ENCODE results near the gene PCDH12. TPM values are rescaled to one million over a fixed set of nuclear protein-coding genes. Genes with fewer than 3 reads are reported as not detected.

Gene PCDH12
- total RNA-seq, 2 donors from 2014 or later = not detected

GRCh38 chr5:141947316-141947715 lies 10.7 kb downstream of the PCDH12 start:
- no peak for TF ChIP-seq CTCF (conservative IDR thresholded peaks at IDR 0.05)
- no peak overlapping the region for H3K27ac Mint-ChIP-seq
- H3K27ac ChIP-seq (ENCODE audit: low read depth, low read length) = no peak overlapping the region
- no peaks in the 10 kb centered on the region for H3K36me3 Mint-ChIP-seq (ENCODE audit: low read depth)
- H3K9me3 Mint-ChIP-seq = no peaks in the 10 kb centered on the region
- DNase-seq = no peak
- no peaks in the 10 kb centered on the region for H3K9me3 ChIP-seq (ENCODE audit: control insufficient read depth, low read length)
- H3K4me1 Mint-ChIP-seq = peaks cover 9% of the 10 kb centered on the region
- no peak overlapping the region for H3K4me3 ChIP-seq (ENCODE audit: low read length)
- H3K4me3 Mint-ChIP-seq = no peak overlapping the region
- H3K4me1 ChIP-seq (ENCODE audit: control insufficient read depth, insufficient read depth, low read length) = no peaks in the 10 kb centered on the region
- no peak overlapping the region for H3K9ac ChIP-seq (ENCODE audit: extremely low read depth, low read length, poor library complexity, severe bottlenecking)
- 90 to 100% methylated on average over 1 to 4 of the region's 4 CpGs for WGBS, 2 experiments (ENCODE audit: insufficient coverage in 1 of 2, insufficient read length in 1 of 2)
- no peaks in the 10 kb centered on the region for H3K27me3 ChIP-seq (ENCODE audit: control insufficient read depth, insufficient read depth, low read length, poor library complexity, severe bottlenecking)
- H3K36me3 ChIP-seq (ENCODE audit: control insufficient read depth, insufficient read depth, low read length) = no peaks in the 10 kb centered on the region
- H3K27me3 Mint-ChIP-seq (ENCODE audit: insufficient read depth) = peaks cover 3% of the 10 kb centered on the region

- peak; percentile 69 for DNase-seq
- no peak overlapping the region for H3K9ac ChIP-seq (ENCODE audit: extremely low read depth, low read length, poor library complexity, severe bottlenecking)
- H3K27me3 Mint-ChIP-seq (ENCODE audit: insufficient read depth) = peaks cover 3% of the 10 kb centered on the region
- no peaks in the 10 kb centered on the region for H3K4me1 ChIP-seq (ENCODE audit: control insufficient read depth, insufficient read depth, low read length)
- H3K36me3 ChIP-seq (ENCODE audit: control insufficient read depth, insufficient read depth, low read length) = peaks cover 4% of the 10 kb centered on the region
- H3K9me3 Mint-ChIP-seq = no peaks in the 10 kb centered on the region
- H3K27ac Mint-ChIP-seq = no peak overlapping the region
- WGBS, 2 experiments (ENCODE audit: insufficient coverage in 1 of 2, insufficient read length in 1 of 2) = 78 to 80% methylated on average over 12 to 25 of the region's 25 CpGs
- H3K4me3 ChIP-seq (ENCODE audit: low read length) = no peak overlapping the region
- no peak for TF ChIP-seq CTCF (conservative IDR thresholded peaks at IDR 0.05)
- H3K4me1 Mint-ChIP-seq = peaks cover 4% of the 10 kb centered on the region
- H3K4me3 Mint-ChIP-seq = no peak overlapping the region
- peaks cover under 1% of the 10 kb centered on the region for H3K36me3 Mint-ChIP-seq (ENCODE audit: low read depth)
- H3K9me3 ChIP-seq (ENCODE audit: control insufficient read depth, low read length) = no peaks in the 10 kb centered on the region
- H3K27ac ChIP-seq (ENCODE audit: low read depth, low read length) = peak overlapping the region; percentile 60
- no peaks in the 10 kb centered on the region for H3K27me3 ChIP-seq (ENCODE audit: control insufficient read depth, insufficient read depth, low read length, poor library complexity, severe bottlenecking)
These were observed 12.4 kb downstream of the PCDH12 start for GRCh38 chr5:141945511-141946051.

- Histone ChIP-seq H3K4me1 (ENCODE audit: control insufficient read depth, insufficient read depth, low read length) (no peaks in the 10 kb centered on the region), H3K9me3 (ENCODE audit: control insufficient read depth, low read length) (no peaks in the 10 kb centered on the region), H3K4me3 (ENCODE audit: low read length) (no peak overlapping the region), H3K27ac (ENCODE audit: low read depth, low read length) (no peak overlapping the region), H3K36me3 (ENCODE audit: control insufficient read depth, insufficient read depth, low read length) (peaks cover 11% of the 10 kb centered on the region), H3K9ac (ENCODE audit: extremely low read depth, low read length, poor library complexity, severe bottlenecking) (no peak overlapping the region), H3K27me3 (ENCODE audit: control insufficient read depth, insufficient read depth, low read length, poor library complexity, severe bottlenecking) (no peaks in the 10 kb centered on the region)
- Mint-ChIP-seq H3K27ac (no peak overlapping the region), H3K36me3 (ENCODE audit: low read depth) (peaks cover 11% of the 10 kb centered on the region), H3K9me3 (no peaks in the 10 kb centered on the region), H3K4me3 (no peak overlapping the region), H3K4me1 (peaks cover 4% of the 10 kb centered on the region), H3K27me3 (ENCODE audit: insufficient read depth) (peaks cover 3% of the 10 kb centered on the region)
- DNase-seq = no peak
- no peak for TF ChIP-seq CTCF (conservative IDR thresholded peaks at IDR 0.05)
- 91 to 94% methylated on average over 9 of the region's 9 CpGs for WGBS, 2 experiments (ENCODE audit: insufficient coverage in 1 of 2, insufficient read length in 1 of 2)
These were observed 13.9 kb downstream of the PCDH12 start for GRCh38 chr5:141944076-141944475.
